ENCODE measurements around the gene MYO3B.

- no peak for TF ChIP-seq CTCF (IDR thresholded peaks at IDR 0.05)
- no peak for TF ChIP-seq POLR2A (IDR thresholded peaks at IDR 0.05)
Observed at GRCh38 chr2:170292415-170292814, 114.5 kb downstream of the MYO3B start.
